ENCODE measurements around the gene NUDT15. TPM values are rescaled to one million over a fixed set of nuclear protein-coding genes. Genes with fewer than 3 reads are reported as not detected.

Gene NUDT15
- total RNA-seq, 4 donors from 2014 or later = 6.8 to 13.3 (median 10.5) TPM

GRCh38 chr13:48028066-48028465 is 9.5 kb upstream of the NUDT15 start:
- intact Hi-C loops (cut with DNase I; ENCODE audit: low total_unique reads) = no loop called here
- no peak overlapping the region for H3K4me3 ChIP-seq (ENCODE audit: low read depth, poor library complexity, severe bottlenecking)
- DNase-seq (ENCODE audit: low spot score in 2 of 2) = no peak
- no peak for TF ChIP-seq POLR2A (IDR thresholded peaks at IDR 0.05)

- H3K4me3 ChIP-seq (ENCODE audit: low read depth, poor library complexity, severe bottlenecking) = no peak overlapping the region
- 46 to 90% methylated on average over 2 of the region's 2 CpGs for WGBS, 2 donors
- TF ChIP-seq CTCF (IDR thresholded peaks at IDR 0.05) (no peak), POLR2A (IDR thresholded peaks at IDR 0.05) (no peak)
- intact Hi-C loops (cut with DNase I; ENCODE audit: low total_unique reads) = loop anchor here (10.0 kb wide), 1 partner anchor 1235 kb away; the partner anchor contains the start of gene ESD
- DNase-seq (ENCODE audit: low spot score in 2 of 2) = no peak
Measured at GRCh38 chr13:48029859-48030258, 7.7 kb upstream of the NUDT15 start.

GRCh38 chr13:48038761-48039160 is 1.2 kb downstream of the NUDT15 start:
- no peak overlapping the region for H3K4me3 ChIP-seq (ENCODE audit: low read depth, poor library complexity, severe bottlenecking)
- 87 to 96% methylated on average over 1 of the region's 1 CpG for WGBS, 2 donors
- no peak for DNase-seq (ENCODE audit: low spot score in 2 of 2)
- TF ChIP-seq CTCF (IDR thresholded peaks at IDR 0.05) = no peak
- no peak for TF ChIP-seq POLR2A (IDR thresholded peaks at IDR 0.05)
- intact Hi-C loops (cut with DNase I; ENCODE audit: low total_unique reads) = loop anchor here (10.0 kb wide), 1 partner anchor 1244 kb away; the partner anchor contains the start of gene ESD

DNA sequence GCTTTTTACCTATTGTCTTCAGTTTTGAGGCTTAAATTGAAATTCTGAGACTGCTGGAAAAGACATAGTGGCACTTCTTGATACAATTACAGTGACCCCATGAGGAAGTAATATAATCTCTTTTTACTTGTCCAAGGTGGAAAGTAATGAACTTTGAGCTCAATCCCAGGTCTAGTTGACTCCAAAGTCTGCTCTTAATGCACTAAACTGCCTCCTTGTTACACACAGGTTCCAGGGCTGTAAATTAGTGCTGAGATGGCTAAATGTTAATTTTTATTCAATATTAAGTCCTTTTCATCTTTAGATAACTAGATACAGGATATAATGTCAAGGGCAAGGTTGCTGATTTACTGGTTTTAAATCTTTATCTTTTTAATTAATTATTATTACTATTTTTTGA is 2.5 kb downstream of the NUDT15 start:
- intact Hi-C loops (cut with DNase I; ENCODE audit: low total_unique reads) = no loop called here
- DNase-seq (ENCODE audit: low spot score in 2 of 2) = no peak
- TF ChIP-seq POLR2A (IDR thresholded peaks at IDR 0.05) = no peak
- no peak overlapping the region for H3K4me3 ChIP-seq (ENCODE audit: low read depth, poor library complexity, severe bottlenecking)

GRCh38 chr13:48040896-48041295 is 3.4 kb downstream of the NUDT15 start:
- WGBS, 2 donors = 91 to 94% methylated on average over 1 of the region's 1 CpG
- no peak for DNase-seq (ENCODE audit: low spot score in 2 of 2)
- no peak for TF ChIP-seq POLR2A (IDR thresholded peaks at IDR 0.05)
- TF ChIP-seq CTCF (IDR thresholded peaks at IDR 0.05) = no peak
- no peak overlapping the region for H3K4me3 ChIP-seq (ENCODE audit: low read depth, poor library complexity, severe bottlenecking)
- intact Hi-C loops (cut with DNase I; ENCODE audit: low total_unique reads) = no loop called here

DNA sequence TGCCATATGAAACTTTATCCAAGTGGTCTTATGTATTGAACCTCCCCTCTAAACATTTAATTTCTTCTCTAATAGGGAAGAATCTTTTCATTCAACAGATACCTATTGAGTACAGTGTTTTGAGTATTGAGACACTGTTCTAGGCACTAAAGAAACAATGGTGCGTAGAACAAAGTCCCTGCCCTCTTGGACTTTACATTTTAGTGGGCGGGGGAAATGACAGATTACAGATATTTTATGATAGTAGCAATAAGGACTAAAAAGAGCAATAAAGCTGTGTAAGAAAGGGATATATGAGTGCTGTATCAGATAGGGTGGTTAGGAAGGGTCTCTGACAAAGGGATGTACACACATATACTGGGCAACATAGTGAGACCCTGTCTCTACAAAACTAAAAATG is 5.4 kb downstream of the NUDT15 start:
- no peak for DNase-seq (ENCODE audit: low spot score in 2 of 2)
- TF ChIP-seq POLR2A (IDR thresholded peaks at IDR 0.05) (no peak), CTCF (IDR thresholded peaks at IDR 0.05) (no peak)
- H3K4me3 ChIP-seq (ENCODE audit: low read depth, poor library complexity, severe bottlenecking) = no peak overlapping the region
- intact Hi-C loops (cut with DNase I; ENCODE audit: low total_unique reads) = no loop called here
- 92 to 100% methylated on average over 2 of the region's 2 CpGs for WGBS, 2 donors

- DNase-seq (ENCODE audit: low spot score in 2 of 2) = no peak
- TF ChIP-seq CTCF (IDR thresholded peaks at IDR 0.05) = no peak
- H3K4me3 ChIP-seq (ENCODE audit: low read depth, poor library complexity, severe bottlenecking) = no peak overlapping the region
- intact Hi-C loops (cut with DNase I; ENCODE audit: low total_unique reads) = no loop called here
Measured at GRCh38 chr13:48043789-48044503, 6.4 kb downstream of the NUDT15 start.
